GM12872 (cell line): ENCODE results near the gene MTRF1.

Experiments used
- TF ChIP-seq, protein P1 (sequence below): IDR thresholded peaks from 3 replicates; pipeline ENCODE4 v1.5.1; 2011; ENCODE audit warnings: low read depth, mild to moderate bottlenecking, low read length, moderate library complexity; ENCODE audit not compliant: insufficient read depth

MTRF1 gene

DNA sequence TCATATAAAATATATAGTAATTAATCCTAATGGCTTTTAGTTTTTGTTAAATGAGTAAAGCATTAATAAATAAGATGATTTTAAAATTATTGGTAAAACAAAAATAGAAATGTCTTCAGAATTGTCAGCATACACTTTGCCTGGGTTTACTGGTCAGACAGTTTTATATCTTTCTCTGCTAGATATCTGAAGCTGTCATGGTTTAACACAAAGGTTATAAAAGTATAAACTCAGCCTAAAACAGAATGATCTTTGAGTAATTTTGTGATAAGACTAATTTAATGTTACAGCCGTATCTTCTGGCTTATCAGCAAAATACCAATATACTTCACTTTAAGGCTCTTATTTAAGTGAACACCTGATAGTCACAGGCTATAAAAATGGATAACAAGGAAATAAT is 29.9 kb upstream of the MTRF1 start:
- TF ChIP-seq, protein P1, sequence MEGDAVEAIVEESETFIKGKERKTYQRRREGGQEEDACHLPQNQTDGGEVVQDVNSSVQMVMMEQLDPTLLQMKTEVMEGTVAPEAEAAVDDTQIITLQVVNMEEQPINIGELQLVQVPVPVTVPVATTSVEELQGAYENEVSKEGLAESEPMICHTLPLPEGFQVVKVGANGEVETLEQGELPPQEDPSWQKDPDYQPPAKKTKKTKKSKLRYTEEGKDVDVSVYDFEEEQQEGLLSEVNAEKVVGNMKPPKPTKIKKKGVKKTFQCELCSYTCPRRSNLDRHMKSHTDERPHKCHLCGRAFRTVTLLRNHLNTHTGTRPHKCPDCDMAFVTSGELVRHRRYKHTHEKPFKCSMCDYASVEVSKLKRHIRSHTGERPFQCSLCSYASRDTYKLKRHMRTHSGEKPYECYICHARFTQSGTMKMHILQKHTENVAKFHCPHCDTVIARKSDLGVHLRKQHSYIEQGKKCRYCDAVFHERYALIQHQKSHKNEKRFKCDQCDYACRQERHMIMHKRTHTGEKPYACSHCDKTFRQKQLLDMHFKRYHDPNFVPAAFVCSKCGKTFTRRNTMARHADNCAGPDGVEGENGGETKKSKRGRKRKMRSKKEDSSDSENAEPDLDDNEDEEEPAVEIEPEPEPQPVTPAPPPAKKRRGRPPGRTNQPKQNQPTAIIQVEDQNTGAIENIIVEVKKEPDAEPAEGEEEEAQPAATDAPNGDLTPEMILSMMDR: no peak

DNA sequence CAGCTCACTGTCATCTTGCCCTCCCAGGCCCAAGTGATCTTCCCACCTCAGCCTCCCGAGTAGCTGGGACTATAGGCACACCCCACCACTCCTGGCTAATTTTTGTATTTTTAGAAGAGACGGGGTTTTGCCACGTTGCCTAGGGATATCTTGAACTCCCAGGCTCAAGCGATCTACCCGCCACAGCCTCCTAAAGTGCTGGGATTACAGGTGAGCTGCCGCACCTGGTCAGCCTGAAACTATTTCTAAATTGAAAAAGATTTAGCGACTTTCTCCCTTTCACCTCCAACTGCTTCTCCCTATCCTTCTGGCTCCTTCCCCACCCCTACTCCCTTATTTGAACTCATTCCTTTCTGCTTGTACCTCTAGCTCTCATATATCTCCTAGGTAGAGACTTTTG is 27.9 kb upstream of the MTRF1 start:
- TF ChIP-seq, protein P1: no peak

DNA sequence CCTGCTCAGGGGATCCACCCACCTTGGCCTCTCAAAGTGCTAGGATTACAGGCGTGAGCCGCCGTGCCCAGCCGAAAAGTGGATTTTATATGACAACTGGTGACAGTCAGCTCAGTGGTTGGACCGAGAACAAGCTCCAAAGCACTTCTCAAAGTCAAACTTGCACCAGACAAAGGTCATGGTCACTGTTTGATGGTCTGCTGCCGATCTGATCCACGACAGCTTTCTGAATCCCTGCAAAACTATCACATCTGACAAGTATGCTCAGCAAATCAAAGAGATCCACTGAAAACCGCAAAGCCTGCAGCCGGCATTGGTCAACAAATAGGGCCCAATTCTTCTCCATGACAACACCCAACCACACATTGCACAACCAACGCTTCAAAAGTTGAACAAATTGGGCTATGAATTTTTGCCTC is 26.1 kb upstream of the MTRF1 start:
- TF ChIP-seq, protein P1: no peak

DNA sequence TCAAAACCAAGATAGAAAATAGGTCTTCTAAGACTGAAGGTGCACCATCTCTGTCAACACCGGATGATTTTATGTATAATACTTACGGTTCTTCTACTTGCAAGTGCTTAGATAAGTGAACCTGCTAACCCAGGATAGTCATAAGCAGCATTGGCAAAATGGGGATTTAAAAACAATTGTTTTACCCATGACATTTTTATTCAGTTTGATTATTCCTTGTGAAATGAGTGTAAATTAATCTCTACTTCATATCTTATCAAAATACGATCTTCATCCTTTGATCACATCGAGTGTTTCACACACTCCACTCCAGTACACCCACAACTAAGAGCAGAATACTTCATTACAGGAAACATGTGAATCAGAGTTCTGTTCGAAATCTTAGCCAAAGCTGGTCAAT is 23.0 kb upstream of the MTRF1 start:
- TF ChIP-seq, protein P1: no peak

DNA sequence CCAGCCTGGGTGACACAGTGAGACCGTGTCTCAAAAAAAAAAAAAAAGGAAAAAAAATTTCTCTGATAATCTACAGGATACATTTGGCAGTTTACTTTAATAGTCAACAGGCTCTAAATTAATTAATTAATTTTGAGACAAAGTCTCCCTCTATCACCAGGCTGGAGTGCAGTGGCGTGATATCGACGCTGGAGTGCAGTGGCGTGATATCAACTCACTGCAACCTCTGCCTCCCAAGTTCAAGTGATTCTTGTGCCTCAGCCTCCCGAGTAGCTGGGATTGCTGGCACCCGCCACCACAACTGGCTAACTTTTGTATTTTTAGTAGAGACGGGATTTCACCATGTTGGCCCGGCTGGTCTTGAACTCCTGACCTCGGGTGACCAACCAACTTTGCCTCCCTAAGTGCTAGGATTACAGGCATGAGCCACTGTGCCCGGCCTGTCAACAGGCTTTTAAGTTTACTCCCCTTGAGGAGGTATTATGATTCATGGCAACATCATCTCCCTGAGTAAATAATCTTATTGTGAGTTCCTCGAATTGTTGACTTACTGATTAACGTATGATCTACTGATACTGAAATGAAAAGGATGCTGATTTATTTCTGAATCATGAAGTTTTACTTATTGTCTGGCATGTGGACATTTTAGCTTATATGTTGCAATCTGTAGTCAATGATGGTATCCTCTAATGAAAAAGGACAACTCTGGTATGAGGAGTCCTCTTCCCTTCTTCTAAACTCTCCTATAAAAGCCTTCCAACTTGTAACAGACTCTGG is 21.3 kb upstream of the MTRF1 start:
- TF ChIP-seq, protein P1: no peak

DNA sequence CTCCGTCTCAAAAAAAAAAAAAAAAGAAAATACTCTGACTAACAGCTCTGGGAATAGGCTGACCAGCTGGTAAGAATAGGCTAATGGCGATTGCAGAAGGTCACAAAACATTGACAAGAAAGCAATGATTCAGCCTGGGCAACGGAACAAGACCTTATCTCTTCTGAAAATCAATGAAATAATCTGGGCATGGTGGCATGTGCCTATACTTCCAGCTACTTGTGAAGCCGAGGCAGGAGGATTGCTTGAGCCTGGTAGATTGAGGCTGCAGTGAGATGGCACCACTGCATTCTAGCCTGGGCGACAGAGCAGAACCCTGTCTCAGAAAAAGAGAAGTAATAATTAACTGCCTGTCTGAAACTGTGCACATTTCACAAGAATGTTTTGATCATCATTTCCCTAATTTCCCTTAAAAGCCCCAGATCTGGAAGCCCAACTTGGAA is 18.8 kb upstream of the MTRF1 start:
- TF ChIP-seq, protein P1: no peak

DNA sequence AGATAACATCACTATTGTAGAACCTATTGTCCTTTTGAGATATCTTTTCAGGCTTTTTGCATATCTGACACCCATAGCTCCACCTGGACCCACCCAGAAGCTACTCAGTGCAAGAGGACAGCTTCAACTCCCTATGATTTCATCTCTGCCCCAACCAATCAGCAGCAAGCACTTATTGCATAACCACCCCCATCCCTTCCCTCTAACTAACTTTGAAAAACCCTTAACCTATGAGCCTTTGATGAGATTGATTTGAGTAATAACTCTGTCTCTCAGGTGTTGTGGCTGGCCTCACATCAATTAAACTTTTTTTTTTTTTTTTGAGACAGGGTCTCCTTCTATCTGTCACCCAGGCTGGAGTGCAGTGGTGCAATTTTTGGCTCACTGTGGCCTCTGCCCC is 13.4 kb upstream of the MTRF1 start:
- TF ChIP-seq, protein P1: no peak
